ENCODE measurements around the gene POLR2L. TPM values are rescaled to one million over a fixed set of nuclear protein-coding genes. Genes with fewer than 3 reads are reported as not detected.

The POLR2L gene
- total and polyA plus RNA-seq, 4 donors = 57.5 to 152 (median 105) TPM

GRCh38 chr11:823441-824291 is 18.7 kb downstream of the POLR2L start:
- WGBS, 2 donors = 85 to 89% methylated on average over 46 to 53 of the region's 53 CpGs
- no peaks in the 10 kb centered on the region for H3K4me1 ChIP-seq (ENCODE audit: control insufficient read depth in 1 of 2, insufficient read depth in 2 of 2, low read length in 2 of 2)
- no peak for ATAC-seq (ENCODE audit: low FRiP score)
- H3K4me3 ChIP-seq (ENCODE audit: low read length in 2 of 2) = no peak overlapping the region
- H3K27me3 ChIP-seq (ENCODE audit: control insufficient read depth in 1 of 2, insufficient read depth in 2 of 2, low read length in 1 of 2) = no peaks in the 10 kb centered on the region
- no peak for DNase-seq
- peaks cover 0 to 6% of the 10 kb centered on the region in 2 donors for H3K36me3 ChIP-seq (ENCODE audit: control insufficient read depth in 1 of 2, insufficient read depth in 2 of 2, low read length in 1 of 2)
- intact Hi-C loops (cut with DNase I) = no loop called here
- no peaks in the 10 kb centered on the region for H3K9me3 ChIP-seq (ENCODE audit: control insufficient read depth, low read length)
- H3K27ac ChIP-seq (ENCODE audit: low read depth in 1 of 2, low read length in 2 of 2) = no peak overlapping the region

DNA sequence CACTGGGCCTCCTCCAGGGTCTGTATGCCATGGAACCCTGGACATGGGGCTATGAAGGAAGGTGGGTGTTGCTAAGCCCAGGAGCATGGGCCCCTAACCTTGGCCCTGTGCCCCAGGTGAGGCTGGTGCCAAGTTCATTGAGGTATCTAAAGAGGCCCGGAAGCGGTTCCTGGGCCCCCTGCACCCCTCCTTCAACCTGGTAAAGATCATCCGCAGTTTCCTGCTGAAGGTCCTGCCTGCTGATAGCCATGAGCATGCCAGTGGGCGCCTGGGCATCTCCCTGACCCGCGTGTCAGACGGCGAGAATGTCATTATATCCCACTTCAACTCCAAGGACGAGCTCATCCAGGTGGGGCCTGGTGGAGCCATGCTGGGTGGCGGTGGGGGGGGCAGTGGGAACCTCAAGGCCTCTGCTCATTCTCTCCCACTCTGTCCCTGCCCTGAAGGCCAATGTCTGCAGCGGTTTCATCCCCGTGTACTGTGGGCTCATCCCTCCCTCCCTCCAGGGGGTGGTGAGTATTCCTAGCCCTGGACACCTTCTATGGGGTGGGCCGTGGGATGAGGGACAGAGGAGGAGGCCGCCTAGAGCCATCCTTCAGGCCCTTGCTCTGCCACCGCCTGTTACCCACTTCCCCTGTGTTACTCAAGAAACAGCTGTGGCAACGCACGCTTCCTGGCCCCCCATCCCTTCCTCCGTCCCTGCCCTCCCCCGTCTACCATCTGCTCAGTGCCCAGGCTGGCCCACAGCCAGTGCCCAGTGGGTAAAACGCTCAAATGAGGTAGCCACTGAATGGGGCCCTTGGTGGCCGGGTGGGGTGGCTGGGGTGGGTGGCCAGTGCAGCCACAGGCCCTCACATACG is 20.6 kb downstream of the POLR2L start:
- no peaks in the 10 kb centered on the region for H3K4me1 ChIP-seq (ENCODE audit: control insufficient read depth in 1 of 2, insufficient read depth in 2 of 2, low read length in 2 of 2)
- no peaks in the 10 kb centered on the region for H3K27me3 ChIP-seq (ENCODE audit: control insufficient read depth in 1 of 2, insufficient read depth in 2 of 2, low read length in 1 of 2)
- ATAC-seq (ENCODE audit: low FRiP score) = no peak
- peaks cover 0 to 6% of the 10 kb centered on the region in 2 donors for H3K36me3 ChIP-seq (ENCODE audit: control insufficient read depth in 1 of 2, insufficient read depth in 2 of 2, low read length in 1 of 2)
- DNase-seq = no peak
- H3K9me3 ChIP-seq (ENCODE audit: control insufficient read depth, low read length) = no peaks in the 10 kb centered on the region
- WGBS, 2 donors = 51 to 59% methylated on average over 21 to 22 of the region's 22 CpGs
- no peak overlapping the region for H3K4me3 ChIP-seq (ENCODE audit: low read length in 2 of 2)
- peak overlapping the region in 1 of 2 donors; percentile 34 for H3K27ac ChIP-seq (ENCODE audit: low read depth in 1 of 2, low read length in 2 of 2)
- intact Hi-C loops (cut with DNase I) = no loop called here

DNA sequence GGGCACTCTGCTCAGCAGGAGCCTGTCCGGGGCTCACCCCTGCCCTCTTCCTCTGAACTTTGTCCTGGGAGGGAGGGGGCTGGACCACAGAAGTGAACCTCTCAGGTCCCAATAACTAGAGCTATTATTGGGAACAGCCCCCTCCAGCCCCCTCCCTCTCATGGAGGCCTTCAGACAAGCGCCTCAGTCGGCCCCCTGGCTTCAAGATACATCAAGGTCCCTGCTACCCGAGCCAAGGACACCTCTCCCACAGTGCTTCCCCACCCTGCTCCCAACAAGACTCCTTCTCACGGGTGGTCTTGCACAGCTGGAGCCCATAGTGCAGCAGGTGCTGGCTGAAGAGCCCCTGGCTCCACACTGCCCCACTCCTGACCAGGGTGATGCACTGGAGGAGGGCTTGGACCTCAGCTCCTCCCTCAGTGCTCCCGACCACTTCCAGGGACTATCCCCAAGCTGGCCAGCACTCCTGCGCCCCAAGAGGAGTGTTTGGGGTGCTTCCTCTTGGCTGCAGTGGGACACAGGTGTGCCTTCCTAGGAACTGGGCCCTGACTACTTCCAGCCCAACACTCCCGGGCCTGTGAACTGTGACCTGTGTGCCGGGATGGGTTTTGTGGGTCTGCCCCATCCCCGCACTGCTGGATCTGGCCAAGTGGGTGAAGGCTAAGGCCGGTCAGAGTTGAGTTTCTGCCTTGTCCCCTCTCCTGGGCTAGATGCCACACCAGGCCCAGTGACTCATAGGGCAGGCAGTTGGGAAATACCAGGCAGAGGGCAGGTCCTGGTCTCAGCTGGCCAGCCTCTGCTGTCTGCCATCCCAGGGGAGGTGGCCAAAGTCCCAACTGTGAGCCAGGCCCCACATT is 21.4 kb downstream of the POLR2L start:
- ATAC-seq (ENCODE audit: low FRiP score) = peak; percentile 69
- Histone ChIP-seq H3K27me3 (ENCODE audit: control insufficient read depth in 1 of 2, insufficient read depth in 2 of 2, low read length in 1 of 2) (no peaks in the 10 kb centered on the region), H3K4me1 (ENCODE audit: control insufficient read depth in 1 of 2, insufficient read depth in 2 of 2, low read length in 2 of 2) (no peaks in the 10 kb centered on the region), H3K4me3 (ENCODE audit: low read length in 2 of 2) (peak overlapping the region; percentile 73 to 98), H3K36me3 (ENCODE audit: control insufficient read depth in 1 of 2, insufficient read depth in 2 of 2, low read length in 1 of 2) (peaks cover 0 to 6% of the 10 kb centered on the region in 2 donors), H3K9me3 (ENCODE audit: control insufficient read depth, low read length) (no peaks in the 10 kb centered on the region), H3K27ac (ENCODE audit: low read depth in 1 of 2, low read length in 2 of 2) (peak overlapping the region in 1 of 2 donors; percentile 89)
- DNase-seq = peak; percentile 93 to 95
- 15 to 24% methylated on average over 11 of the region's 11 CpGs for WGBS, 2 donors
- intact Hi-C loops (cut with DNase I) = no loop called here

GRCh38 chr11:819943-820649 is 22.2 kb downstream of the POLR2L start:
- 1 to 2% methylated on average over 38 to 47 of the region's 47 CpGs for WGBS, 2 donors
- Histone ChIP-seq H3K27ac (ENCODE audit: low read depth in 1 of 2, low read length in 2 of 2) (peak overlapping the region; percentile 89 to 95), H3K4me1 (ENCODE audit: control insufficient read depth in 1 of 2, insufficient read depth in 2 of 2, low read length in 2 of 2) (no peaks in the 10 kb centered on the region), H3K27me3 (ENCODE audit: control insufficient read depth in 1 of 2, insufficient read depth in 2 of 2, low read length in 1 of 2) (no peaks in the 10 kb centered on the region), H3K36me3 (ENCODE audit: control insufficient read depth in 1 of 2, insufficient read depth in 2 of 2, low read length in 1 of 2) (peaks cover 0 to 4% of the 10 kb centered on the region in 2 donors), H3K4me3 (ENCODE audit: low read length in 2 of 2) (peak overlapping the region; percentile 73 to 98), H3K9me3 (ENCODE audit: control insufficient read depth, low read length) (no peaks in the 10 kb centered on the region)
- intact Hi-C loops (cut with DNase I) = no loop called here
- peak; percentile 68 for ATAC-seq (ENCODE audit: low FRiP score)
- peak; percentile 94 to 95 for DNase-seq

DNA sequence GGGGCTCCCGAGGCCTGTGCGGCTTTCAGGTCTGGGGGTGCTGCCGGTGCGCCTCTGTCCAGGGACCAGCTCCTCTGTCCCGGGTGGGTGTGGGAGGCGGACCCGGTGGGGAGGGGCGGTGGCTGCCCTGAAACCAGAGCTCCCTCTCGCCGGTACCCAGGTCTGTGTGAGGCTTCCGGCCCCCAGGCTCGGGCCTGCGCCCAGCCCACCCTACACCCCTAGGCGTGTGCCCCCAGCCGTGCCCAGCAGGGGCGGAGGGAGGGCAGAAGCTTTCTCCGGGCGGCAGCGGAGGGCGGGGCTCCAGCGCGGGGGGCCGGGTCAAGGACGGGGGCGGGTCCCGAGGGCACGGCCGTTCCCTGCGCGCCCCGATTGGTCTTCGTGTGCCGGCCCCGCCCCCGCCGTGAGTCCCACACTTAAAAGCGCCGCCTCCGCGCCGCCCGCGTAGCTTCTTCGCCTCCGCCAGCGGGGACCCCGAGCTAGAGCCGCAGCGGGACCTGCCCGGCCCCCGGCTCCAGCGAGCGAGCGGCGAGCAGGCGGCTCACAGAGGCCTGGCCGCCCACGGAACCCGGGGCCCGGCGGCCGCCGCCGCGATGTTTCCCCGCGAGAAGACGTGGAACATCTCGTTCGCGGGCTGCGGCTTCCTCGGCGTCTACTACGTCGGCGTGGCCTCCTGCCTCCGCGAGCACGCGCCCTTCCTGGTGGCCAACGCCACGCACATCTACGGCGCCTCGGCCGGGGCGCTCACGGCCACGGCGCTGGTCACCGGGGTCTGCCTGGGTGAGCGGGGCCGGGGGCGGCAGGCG is 23.0 kb downstream of the POLR2L start:
- intact Hi-C loops (cut with DNase I) = no loop called here
- Histone ChIP-seq H3K9me3 (ENCODE audit: control insufficient read depth, low read length) (no peaks in the 10 kb centered on the region), H3K36me3 (ENCODE audit: control insufficient read depth in 1 of 2, insufficient read depth in 2 of 2, low read length in 1 of 2) (peaks cover 0 to under 1% of the 10 kb centered on the region in 2 donors), H3K27ac (ENCODE audit: low read depth in 1 of 2, low read length in 2 of 2) (peak overlapping the region; percentile 71 to 95), H3K4me3 (ENCODE audit: low read length in 2 of 2) (peak overlapping the region; percentile 73 to 98), H3K4me1 (ENCODE audit: control insufficient read depth in 1 of 2, insufficient read depth in 2 of 2, low read length in 2 of 2) (no peaks in the 10 kb centered on the region), H3K27me3 (ENCODE audit: control insufficient read depth in 1 of 2, insufficient read depth in 2 of 2, low read length in 1 of 2) (no peaks in the 10 kb centered on the region)
- ATAC-seq (ENCODE audit: low FRiP score) = peak; percentile 91
- DNase-seq = peak; percentile 95 to 98
- WGBS, 2 donors = 0 to 1% methylated on average over 52 to 96 of the region's 96 CpGs

- Histone ChIP-seq H3K27ac (ENCODE audit: low read depth in 1 of 2, low read length in 2 of 2) (peak within 1 kb of the TSS; percentile 71 to 95), H3K4me1 (ENCODE audit: control insufficient read depth in 1 of 2, insufficient read depth in 2 of 2, low read length in 2 of 2) (no peaks in the 10 kb centered on the region), H3K36me3 (ENCODE audit: control insufficient read depth in 1 of 2, insufficient read depth in 2 of 2, low read length in 1 of 2) (peaks cover 0 to 2% of the 10 kb centered on the region in 2 donors), H3K9me3 (ENCODE audit: control insufficient read depth, low read length) (no peaks in the 10 kb centered on the region), H3K4me3 (ENCODE audit: low read length in 2 of 2) (peak within 1 kb of the TSS; percentile 73 to 98), H3K27me3 (ENCODE audit: control insufficient read depth in 1 of 2, insufficient read depth in 2 of 2, low read length in 1 of 2) (no peaks in the 10 kb centered on the region)
- 22% methylated on average over 20 of the region's 20 CpGs for WGBS, 2 donors
- DNase-seq = no peak
- intact Hi-C loops (cut with DNase I) = no loop called here
- ATAC-seq (ENCODE audit: low FRiP score) = peak; percentile 20
These were observed 23.8 kb downstream of the POLR2L start, which contains the start of gene PNPLA2 for GRCh38 chr11:818396-819128. Gene PNPLA2 (plus strand): TSS chr11:818914. CDS start chr11:819719, 805 bp downstream.

DNA sequence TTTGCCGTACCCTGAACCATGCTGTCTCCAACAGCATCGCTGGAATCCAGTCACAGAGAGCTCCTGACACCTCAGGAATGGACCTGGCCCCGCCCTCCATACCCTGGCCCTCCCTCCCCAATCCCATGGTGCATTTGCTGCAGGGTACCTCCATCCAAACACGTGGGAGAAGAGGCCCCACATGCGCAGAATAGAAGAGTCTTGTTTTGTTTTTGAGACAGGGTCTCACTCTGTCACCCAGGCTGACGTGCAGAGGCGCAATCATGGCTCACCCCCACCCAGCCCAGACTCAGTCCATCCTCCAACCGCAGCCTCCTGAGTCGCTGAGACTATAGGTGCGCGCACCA is 25.9 kb downstream of the POLR2L start:
- ATAC-seq (ENCODE audit: low FRiP score) (no peak), DNase-seq (no peak)
- H3K4me3 ChIP-seq (ENCODE audit: low read length in 2 of 2) = no peak overlapping the region
- intact Hi-C loops (cut with DNase I) = no loop called here
- WGBS, 2 donors = 77 to 80% methylated on average over 11 of the region's 11 CpGs
- no peak overlapping the region for H3K27ac ChIP-seq (ENCODE audit: low read depth in 1 of 2, low read length in 2 of 2)
- H3K9me3 ChIP-seq (ENCODE audit: control insufficient read depth, low read length) = no peaks in the 10 kb centered on the region
- peaks cover 0 to 13% of the 10 kb centered on the region in 2 donors for H3K36me3 ChIP-seq (ENCODE audit: control insufficient read depth in 1 of 2, insufficient read depth in 2 of 2, low read length in 1 of 2)
- H3K27me3 ChIP-seq (ENCODE audit: control insufficient read depth in 1 of 2, insufficient read depth in 2 of 2, low read length in 1 of 2) = no peaks in the 10 kb centered on the region
- H3K4me1 ChIP-seq (ENCODE audit: control insufficient read depth in 1 of 2, insufficient read depth in 2 of 2, low read length in 2 of 2) = no peaks in the 10 kb centered on the region

All from aorta (tissue), 5 donors.